CD4-positive, alpha-beta memory T cell (primary cell): Measurements from ENCODE around the gene ADAP2. TPM values are rescaled to one million over a fixed set of nuclear protein-coding genes. Genes with fewer than 3 reads are reported as not detected.
A peak's percentile ranks its signal among the peaks of the same experiment; 100 is the strongest.
"Not testable (repeated sequence)": the region's sequence is repeated elsewhere in the genome, so short reads cannot be mapped to it uniquely, and the experiment has no call there.

Experiments
- CTCF ChIA-PET: fragments of 350-600 bp; sonication (Branson Sonifier 250); formaldehyde crosslinking; loops from one replicate; lab custom pipeline; 2021; ENCODE audit warnings: inconsistent platforms; ENCODE audit not compliant: partially characterized antibody; lab: Charles Lee
- POLR2A ChIA-PET: fragments of 350-600 bp; sonication (Branson Sonifier 250); formaldehyde crosslinking; loops from one replicate; lab custom pipeline; 2021; ENCODE audit not compliant: partially characterized antibody; lab: Charles Lee
- DNase-seq, 5 donors: peaks; one replicate each; pipeline versions ENCODE4 v3.0.0 to v3.0.0-alpha.2; 2020 to 2022; ENCODE audit warnings: mixed read lengths in 1 of 5
- H3K27ac ChIP-seq: one replicate; pipeline ENCODE4 v1.7.0; 2013; ENCODE audit warnings: low read depth, low read length
- H3K27me3 ChIP-seq: 2 replicates; pipeline ENCODE4 v1.7.0; 2013; ENCODE audit warnings: mild to moderate bottlenecking, low read length, moderate library complexity; ENCODE audit not compliant: insufficient read depth
- H3K36me3 ChIP-seq: 2 replicates; pipeline ENCODE4 v1.7.0; 2013; ENCODE audit warnings: mild to moderate bottlenecking, low read length, moderate library complexity; ENCODE audit not compliant: insufficient read depth
- H3K4me1 ChIP-seq: 2 replicates; pipeline ENCODE4 v1.7.0; 2013; ENCODE audit warnings: mild to moderate bottlenecking, low read length, moderate library complexity; ENCODE audit not compliant: insufficient read depth
- H3K4me3 ChIP-seq, 2 donors: one replicate each; pipeline ENCODE4 v1.7.0; 2013; ENCODE audit warnings: low read length in 2 of 2, mild to moderate bottlenecking in 1 of 2
- H3K9me3 ChIP-seq, 2 donors: one replicate each; pipeline ENCODE4 v1.7.0; 2013; ENCODE audit warnings: low read length in 2 of 2, control low read depth in 1 of 2; ENCODE audit not compliant: control insufficient read depth in 1 of 2
- H3K27ac Mint-ChIP-seq, 7 donors: one replicate each; pipeline ENCODE4 v1.8.0; 2020 to 2021; ENCODE audit warnings: mixed read lengths in 7 of 7, mild to moderate bottlenecking in 6 of 7, inconsistent platforms in 3 of 7, moderate library complexity in 3 of 7
- H3K27me3 Mint-ChIP-seq, 2 donors: one replicate each; pipeline ENCODE4 v1.8.0; 2020 to 2021; ENCODE audit warnings: mixed read lengths in 2 of 2
- H3K36me3 Mint-ChIP-seq, 2 donors: one replicate each; pipeline ENCODE4 v1.8.0; 2020 to 2021; ENCODE audit warnings: mixed read lengths in 2 of 2, inconsistent platforms in 1 of 2, mild to moderate bottlenecking in 1 of 2
- H3K4me1 Mint-ChIP-seq, 4 donors: one replicate each; pipeline ENCODE4 v1.8.0; 2020 to 2021; ENCODE audit warnings: mixed read lengths in 4 of 4, mild to moderate bottlenecking in 1 of 4
- H3K4me3 Mint-ChIP-seq, 8 donors: one replicate each; pipeline ENCODE4 v1.8.0; 2020 to 2021; ENCODE audit warnings: mixed read lengths in 8 of 8, mild to moderate bottlenecking in 7 of 8, moderate library complexity in 6 of 8, inconsistent platforms in 3 of 8
- H3K9me3 Mint-ChIP-seq, 8 donors: one replicate each; pipeline ENCODE4 v1.8.0; 2020 to 2021; ENCODE audit warnings: mixed read lengths in 8 of 8, mild to moderate bottlenecking in 5 of 8, inconsistent platforms in 3 of 8, moderate library complexity in 1 of 8
- intact Hi-C: fragments of 100-400 bp; cut with micrococcal nuclease; formaldehyde crosslinking; loops from one replicate; pipeline ENCODE4 v1.15.1; 2023
- polyA plus RNA-seq, 2 donors: library from polyadenylated mRNA; unstranded; fragments of 300-500 nt; fragmentation: Illumina TruSeq; gene quantifications; one replicate each; pipeline ENCODE4 v1.2.3, GENCODE V29; 2021
- total RNA-seq, 2 experiments: library from RNA; stranded (reverse); gene quantifications; one replicate each; pipeline ENCODE4 v1.2.3, GENCODE V29; 2021

ADAP2 gene
- total and polyA plus RNA-seq, 4 experiments from 2014 or later, result 4.6 to 6.4 TPM; not detected in 2

DNA sequence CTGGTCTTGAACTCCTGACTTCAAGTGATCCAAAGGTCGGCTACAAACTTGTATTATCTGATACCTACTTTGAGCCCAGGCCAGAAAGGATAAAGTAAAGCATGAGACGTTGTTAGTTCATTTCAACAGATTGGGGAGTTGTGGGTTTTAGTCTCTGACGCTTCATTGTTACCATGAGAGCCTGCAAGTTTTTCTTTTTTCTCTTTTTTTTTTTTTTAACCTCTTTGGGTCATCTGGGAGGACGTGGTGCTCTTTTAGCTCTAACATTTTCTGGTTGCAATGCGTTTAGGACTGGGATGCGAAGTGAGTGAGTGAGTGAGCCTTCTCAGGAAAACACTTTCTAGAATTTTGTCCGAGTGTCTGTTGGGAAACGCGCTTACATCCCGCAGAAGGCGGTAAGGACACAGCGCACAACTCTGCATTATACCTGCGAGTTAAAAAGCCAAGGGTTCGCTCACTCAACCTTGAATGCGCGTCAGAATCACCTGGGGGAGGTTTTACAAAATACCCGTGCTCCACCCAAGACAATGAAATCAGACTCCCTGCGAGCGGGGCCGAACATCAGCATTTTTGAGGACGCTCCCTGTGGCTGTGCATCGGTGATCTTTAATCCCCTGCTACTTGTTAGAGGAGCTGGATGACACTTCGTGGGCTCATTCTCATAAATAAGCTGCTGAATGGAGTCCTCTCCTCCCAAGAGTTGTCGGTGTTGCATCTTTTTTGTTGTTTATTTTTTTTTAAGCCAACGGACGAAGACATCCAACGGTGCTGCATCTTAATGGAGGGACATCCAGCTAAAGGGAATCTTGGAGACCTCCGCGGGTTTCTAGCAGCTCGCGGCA, 48.5 kb downstream of the ADAP2 start:
- Mint-ChIP-seq H3K9me3 (peaks cover 0 to 4% (median 0%) of the 10 kb centered on the region in 8 donors), H3K36me3 (peaks cover 4 to 5% of the 10 kb centered on the region in 2 donors), H3K4me1 (peaks cover 16 to 28% (median 19%) of the 10 kb centered on the region in 4 donors), H3K4me3 (peak overlapping the region; percentile 95 to 99 (median 96)), H3K27ac (peak overlapping the region; percentile 68 to 94 (median 89)), H3K27me3 (no peaks in the 10 kb centered on the region)
- Histone ChIP-seq H3K27ac (peak overlapping the region; percentile 18), H3K4me3 (peak overlapping the region; percentile 85 to 90), H3K36me3 (no peaks in the 10 kb centered on the region), H3K9me3 (no peaks in the 10 kb centered on the region), H3K4me1 (peaks cover 13% of the 10 kb centered on the region), H3K27me3 (no peaks in the 10 kb centered on the region)
- DNase-seq, result peak in 2 of 5 donors; percentile 3 to 8
- intact Hi-C loops, result loop anchor here (1.0 kb wide), 1 partner anchor 64 kb away; the partner anchor contains the start of gene TEFM
- POLR2A ChIA-PET, result interaction anchor here (0.7 to 2.1 kb wide), 3 partner anchors 38 to 139 kb away, joined by 3 to 8 read pairs (median 3); partner anchors contain the start of gene ATAD5
- CTCF ChIA-PET, result interaction anchor here (1.0 to 1.2 kb wide), 2 partner anchors 146 to 247 kb away, joined by 3 to 4 read pairs; partner anchors contain the start of gene CRLF3

DNA sequence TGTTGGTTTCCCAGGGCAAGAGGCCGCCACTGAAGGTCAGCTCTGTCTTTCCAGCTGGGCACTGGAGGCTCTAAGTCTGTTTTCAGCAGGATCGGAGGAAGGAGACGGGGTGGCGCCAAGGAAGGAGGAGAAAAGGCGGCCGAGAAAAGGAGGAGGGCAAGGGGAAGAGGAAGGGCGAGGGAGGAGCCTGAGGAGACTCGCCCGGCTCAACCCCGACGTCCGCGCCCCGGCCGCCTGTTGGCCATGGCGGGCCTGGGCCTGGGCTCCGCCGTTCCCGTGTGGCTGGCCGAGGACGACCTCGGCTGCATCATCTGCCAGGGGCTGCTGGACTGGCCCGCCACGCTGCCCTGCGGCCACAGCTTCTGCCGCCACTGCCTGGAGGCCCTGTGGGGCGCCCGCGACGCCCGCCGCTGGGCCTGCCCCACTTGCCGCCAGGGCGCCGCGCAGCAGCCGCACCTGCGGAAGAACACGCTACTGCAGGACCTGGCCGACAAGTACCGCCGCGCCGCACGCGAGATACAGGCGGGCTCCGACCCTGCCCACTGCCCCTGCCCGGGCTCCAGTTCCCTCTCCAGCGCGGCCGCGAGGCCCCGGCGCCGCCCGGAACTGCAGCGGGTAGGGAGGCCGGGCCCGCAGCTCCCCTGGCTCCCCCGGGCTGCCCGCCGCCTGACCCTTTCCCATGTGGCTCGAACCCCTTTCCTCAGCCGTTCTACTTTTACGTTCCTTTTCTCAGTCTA, 49.3 kb downstream of the ADAP2 start, which contains the start of gene RNF135:
Gene RNF135 (plus strand): TSS at position 209 of the 737 bp plus-strand sequence. CDS start 35 bp downstream, at position 244.
- H3K4me1 ChIP-seq, result peaks cover 13% of the 10 kb centered on the region
- peak; percentile 48 to 58 (median 54) for DNase-seq
- H3K27ac Mint-ChIP-seq, result peak within 1 kb of the TSS; percentile 68 to 95 (median 92)
- H3K4me3 ChIP-seq, result peak within 1 kb of the TSS; percentile 85 to 90
- intact Hi-C loops, result loop anchor here (1.0 kb wide), 1 partner anchor 65 kb away; the partner anchor contains the start of gene TEFM
- no peaks in the 10 kb centered on the region for H3K9me3 ChIP-seq
- H3K36me3 Mint-ChIP-seq, result peaks cover 4 to 10% of the 10 kb centered on the region in 2 donors
- peaks cover 16 to 32% (median 19%) of the 10 kb centered on the region in 4 donors for H3K4me1 Mint-ChIP-seq
- H3K27me3 ChIP-seq, result no peaks in the 10 kb centered on the region
- no peaks in the 10 kb centered on the region for H3K36me3 ChIP-seq
- POLR2A ChIA-PET, result interaction anchor here (1.0 to 2.1 kb wide), 2 partner anchors 38 to 139 kb away, joined by 3 to 8 read pairs; partner anchors contain the start of gene ATAD5
- H3K27ac ChIP-seq, result peak within 1 kb of the TSS; percentile 18
- CTCF ChIA-PET, result interaction anchor here (0.9 to 1.2 kb wide), 3 partner anchors 12 to 246 kb away, joined by 3 to 4 read pairs (median 3); partner anchors contain the start of gene CRLF3
- peak within 1 kb of the TSS; percentile 95 to 99 (median 96) for H3K4me3 Mint-ChIP-seq
- H3K27me3 Mint-ChIP-seq, result no peaks in the 10 kb centered on the region
- peaks cover 0 to 4% (median 0%) of the 10 kb centered on the region in 8 donors for H3K9me3 Mint-ChIP-seq

DNA sequence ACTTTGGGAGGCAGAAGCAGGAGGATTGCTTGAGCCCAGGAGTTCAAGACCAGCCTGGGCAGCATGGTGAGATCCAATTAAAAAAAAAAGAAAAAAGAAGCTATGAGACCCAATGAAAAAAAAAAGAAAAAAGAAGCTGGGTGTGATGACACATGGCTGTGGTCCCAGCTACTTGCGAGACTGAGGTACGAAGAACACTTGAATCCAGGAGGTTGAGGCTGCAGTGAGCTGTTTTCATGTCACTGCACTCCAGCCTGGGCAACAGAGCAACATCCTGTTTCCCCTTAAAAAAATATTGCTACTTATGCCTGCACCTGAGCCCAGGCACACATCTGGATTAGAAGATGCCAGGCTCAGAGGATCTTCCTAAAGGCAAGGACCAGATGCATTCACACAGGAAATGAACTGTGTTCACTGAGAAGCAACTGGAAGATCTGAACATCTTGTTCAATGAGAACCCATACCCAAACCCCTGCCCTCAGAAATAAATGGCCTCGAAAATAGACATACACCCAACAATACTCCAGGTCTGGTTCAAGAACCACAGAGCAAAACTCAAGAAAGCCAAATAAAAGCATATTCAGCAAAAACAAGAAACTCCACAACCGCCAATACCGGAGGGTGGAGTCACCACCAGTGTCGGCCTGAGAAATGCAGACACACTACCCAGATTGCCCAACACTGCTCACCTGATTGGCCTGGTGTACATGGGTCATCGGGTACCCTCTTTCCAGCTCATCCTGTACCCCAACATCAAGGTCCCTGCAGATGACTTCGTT, 53.5 kb downstream of the ADAP2 start:
- peaks cover 6 to 10% of the 10 kb centered on the region in 2 donors for H3K36me3 Mint-ChIP-seq
- POLR2A ChIA-PET, result no interaction called here
- CTCF ChIA-PET, result interaction anchor here (0.7 kb wide), 1 partner anchor 536 kb away, joined by 3 read pairs; no protein-coding TSS in a partner anchor
- H3K27me3 Mint-ChIP-seq, result no peaks in the 10 kb centered on the region
- no peak for DNase-seq
- H3K27ac Mint-ChIP-seq, result peak overlapping the region in 2 of 7 donors; percentile 43 to 70
- Histone ChIP-seq H3K27me3 (no peaks in the 10 kb centered on the region), H3K9me3 (no peaks in the 10 kb centered on the region), H3K4me3 (no peak overlapping the region), H3K4me1 (peaks cover 10% of the 10 kb centered on the region), H3K36me3 (no peaks in the 10 kb centered on the region), H3K27ac (no peak overlapping the region)
- H3K4me3 Mint-ChIP-seq, result peak overlapping the region in 1 of 8 donors; percentile 52
- H3K9me3 Mint-ChIP-seq, result peaks cover 0 to 6% (median 0%) of the 10 kb centered on the region in 8 donors
- H3K4me1 Mint-ChIP-seq, result peaks cover 14 to 28% (median 16%) of the 10 kb centered on the region in 4 donors
- intact Hi-C loops, result no loop called here

DNA sequence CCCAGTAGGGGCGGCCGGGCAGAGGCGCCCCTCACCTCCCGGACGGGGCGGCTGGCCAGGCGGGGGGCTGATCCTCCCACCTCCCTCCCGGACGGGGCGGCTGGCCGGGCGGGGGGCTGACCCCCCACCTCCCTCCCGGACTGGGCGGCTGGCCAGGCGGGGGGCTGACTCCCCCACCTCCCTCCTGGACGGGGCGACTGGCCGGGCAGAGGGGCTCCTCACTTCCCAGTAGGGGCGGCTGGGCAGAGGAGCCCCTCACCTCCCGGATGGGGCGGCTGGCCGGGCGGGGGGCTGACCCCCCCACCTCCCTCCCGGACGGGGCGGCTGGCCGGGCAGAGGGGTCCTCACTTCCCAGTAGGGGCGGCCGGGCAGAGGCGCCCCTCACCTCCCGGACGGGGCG, 58.2 kb downstream of the ADAP2 start:
- H3K4me1 Mint-ChIP-seq, H3K4me3 Mint-ChIP-seq, H3K36me3 ChIP-seq, CTCF ChIA-PET, H3K27me3 ChIP-seq, DNase-seq, H3K9me3 ChIP-seq, intact Hi-C loops, H3K4me3 ChIP-seq, H3K27ac ChIP-seq, POLR2A ChIA-PET, H3K9me3 Mint-ChIP-seq, H3K36me3 Mint-ChIP-seq, H3K27ac Mint-ChIP-seq, H3K27me3 Mint-ChIP-seq, H3K4me1 ChIP-seq: not testable (repeated sequence)

DNA sequence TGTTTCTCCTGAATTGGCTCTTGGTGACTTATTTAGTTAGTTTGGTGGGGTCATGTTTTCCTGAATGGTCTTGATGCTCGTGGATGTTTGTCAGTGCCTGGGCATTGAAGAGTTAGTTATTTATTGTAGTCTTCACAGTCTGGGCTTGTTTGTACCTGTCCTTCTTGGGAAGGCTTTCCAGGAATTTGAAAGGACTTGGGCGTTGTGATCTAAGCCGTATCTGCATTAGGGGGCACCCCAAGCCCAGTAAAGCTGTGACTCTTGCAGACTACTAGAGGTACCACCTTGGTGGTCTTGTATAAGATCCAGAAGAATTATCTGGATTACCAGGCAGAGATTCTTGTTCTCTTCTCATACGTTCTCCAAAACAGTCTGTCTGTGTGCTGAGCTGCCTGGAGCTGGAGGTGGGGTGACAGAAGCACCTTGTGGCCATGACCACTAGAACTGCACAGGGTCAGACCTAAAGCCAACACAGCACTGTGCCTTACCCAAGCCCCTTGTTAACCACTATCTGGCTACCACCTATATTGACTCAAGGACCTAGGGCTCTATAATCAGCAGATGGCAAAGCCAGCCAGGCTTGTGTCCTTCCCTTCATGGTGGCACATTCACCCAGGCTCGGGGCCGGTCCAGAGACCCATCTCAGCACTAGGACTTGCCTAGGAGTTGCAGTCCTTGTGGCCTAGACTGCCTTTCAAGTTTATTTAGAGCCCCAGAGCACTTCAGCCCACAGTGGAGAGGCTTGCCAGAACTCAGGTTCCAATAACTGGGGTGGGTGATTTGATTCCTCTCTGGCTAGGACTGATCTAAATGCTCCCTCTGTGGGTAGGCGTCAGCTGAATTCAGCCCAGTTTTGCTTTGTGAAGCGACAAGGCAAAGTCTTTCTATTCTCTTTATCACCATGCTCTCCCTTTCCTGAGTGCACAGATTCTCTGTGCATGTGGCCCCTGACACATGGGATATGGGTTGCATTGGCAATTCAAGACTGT, 60.1 kb downstream of the ADAP2 start:
- CTCF ChIA-PET, result no interaction called here
- POLR2A ChIA-PET, result no interaction called here
- peaks cover 8% of the 10 kb centered on the region for H3K36me3 ChIP-seq
- H3K9me3 ChIP-seq, result no peaks in the 10 kb centered on the region
- no peaks in the 10 kb centered on the region for H3K4me1 ChIP-seq
- Mint-ChIP-seq H3K4me1 (peaks cover 0 to 2% (median under 1%) of the 10 kb centered on the region in 4 donors), H3K36me3 (peaks cover 6 to 9% of the 10 kb centered on the region in 2 donors), H3K27me3 (no peaks in the 10 kb centered on the region), H3K9me3 (peaks cover 0 to under 1% (median 0%) of the 10 kb centered on the region in 8 donors), H3K4me3 (no peak overlapping the region), H3K27ac (no peak overlapping the region)
- intact Hi-C loops, result no loop called here
- no peak overlapping the region for H3K27ac ChIP-seq
- no peak overlapping the region for H3K4me3 ChIP-seq
- no peaks in the 10 kb centered on the region for H3K27me3 ChIP-seq
- no peak for DNase-seq

DNA sequence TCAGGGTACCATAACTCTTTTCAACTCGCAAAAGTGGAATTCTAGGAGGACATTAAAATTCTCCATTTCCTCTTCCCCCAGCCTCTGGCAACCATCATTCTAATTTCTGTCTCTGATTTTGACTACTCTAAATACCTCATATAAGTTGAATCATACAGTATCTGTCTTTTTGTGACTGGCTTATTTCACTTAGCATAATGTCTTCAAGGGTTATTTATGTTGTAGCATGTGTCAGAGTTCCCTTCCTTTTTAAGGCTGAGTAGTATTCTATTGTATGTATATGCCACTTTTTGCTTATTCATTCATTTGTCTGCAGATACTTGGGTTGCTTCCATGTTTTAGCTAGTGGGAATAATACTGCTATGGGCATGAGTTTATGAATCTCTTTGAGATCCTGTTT, 61.1 kb downstream of the ADAP2 start:
- no peaks in the 10 kb centered on the region for H3K27me3 Mint-ChIP-seq
- H3K4me3 Mint-ChIP-seq, result no peak overlapping the region
- peaks cover 8 to 9% of the 10 kb centered on the region in 2 donors for H3K36me3 Mint-ChIP-seq
- Histone ChIP-seq H3K27ac (no peak overlapping the region), H3K36me3 (peaks cover 8% of the 10 kb centered on the region), H3K9me3 (no peaks in the 10 kb centered on the region), H3K27me3 (no peaks in the 10 kb centered on the region), H3K4me1 (no peaks in the 10 kb centered on the region), H3K4me3 (no peak overlapping the region)
- H3K9me3 Mint-ChIP-seq, result no peaks in the 10 kb centered on the region
- POLR2A ChIA-PET, result no interaction called here
- CTCF ChIA-PET, result no interaction called here
- no peak overlapping the region for H3K27ac Mint-ChIP-seq
- intact Hi-C loops, result no loop called here
- no peak for DNase-seq
- peaks cover 0 to 2% (median 1%) of the 10 kb centered on the region in 4 donors for H3K4me1 Mint-ChIP-seq
